HG02852 (cell line): ENCODE results near the gene PLCL2.

Experiments used
- ATAC-seq: cut with Tn5 transposase; IDR thresholded peaks from one replicate; pipeline ENCODE4 v1.9.1; 2021; ENCODE audit warnings: mild to moderate bottlenecking, moderate library complexity; ENCODE audit not compliant: unreplicated experiment

The PLCL2 gene

GRCh38 chr3:17138246-17139039 lies 253.7 kb downstream of the PLCL2 start:
- no peak for ATAC-seq
